ENCODE measurements around the gene SLC39A11.
"Not testable (repeated sequence)": the region's sequence is repeated elsewhere in the genome, so short reads cannot be mapped to it uniquely, and the experiment has no call there.

The SLC39A11 gene

GRCh38 chr17:72782985-72783701 lies 309.3 kb downstream of the SLC39A11 start:
- CTCF ChIA-PET: no interaction called here
- no peak for DNase-seq (ENCODE audit: extremely low spot score)
- TF ChIP-seq LEF1 (IDR thresholded peaks at IDR 0.05; ENCODE audit: borderline replicate concordance) (no peak), ARNT (IDR thresholded peaks at IDR 0.05) (no peak), CTBP1 (IDR thresholded peaks at IDR 0.05; ENCODE audit: borderline replicate concordance) (no peak)
- POLR2A ChIA-PET: no interaction called here

- POLR2A ChIA-PET; DNase-seq (ENCODE audit: extremely low spot score); CTCF ChIA-PET: not testable (repeated sequence)
- 0 out of 2 replicates have a peak, but pooled peaks have one; percentile 8 for TF ChIP-seq ZNF384 (IDR thresholded peaks at IDR 0.05)
Observed at GRCh38 chr17:72782437-72782836, 310.1 kb downstream of the SLC39A11 start.

GRCh38 chr17:72778169-72779151 lies 314.0 kb downstream of the SLC39A11 start:
- CTCF ChIA-PET: no interaction called here
- POLR2A ChIA-PET: no interaction called here
- DNase-seq (ENCODE audit: extremely low spot score): no peak
- TF ChIP-seq PKNOX1 (IDR thresholded peaks at IDR 0.05) (no peak), L3MBTL2 (conservative IDR thresholded peaks at IDR 0.05) (no peak), BHLHE40 (IDR thresholded peaks at IDR 0.05; ENCODE audit: borderline replicate concordance) (no peak), FOXM1 (IDR thresholded peaks at IDR 0.05; ENCODE audit: borderline replicate concordance) (no peak), SP1 (IDR thresholded peaks at IDR 0.05) (no peak), FOXK2 (IDR thresholded peaks at IDR 0.05) (no peak), LEF1 (IDR thresholded peaks at IDR 0.05; ENCODE audit: borderline replicate concordance) (no peak), ARNT (IDR thresholded peaks at IDR 0.05) (no peak), ELF4 (IDR thresholded peaks at IDR 0.05) (no peak)

- ChIA-PET POLR2A (no interaction called here), CTCF (interaction anchor here (1.3 kb wide), 1 partner anchor 10 kb away, joined by 4 read pairs; no protein-coding TSS in a partner anchor)
- DNase-seq (ENCODE audit: extremely low spot score): no peak
- TF ChIP-seq BHLHE40 (IDR thresholded peaks at IDR 0.05; ENCODE audit: borderline replicate concordance) (no peak), CTBP1 (IDR thresholded peaks at IDR 0.05; ENCODE audit: borderline replicate concordance) (no peak), LEF1 (IDR thresholded peaks at IDR 0.05; ENCODE audit: borderline replicate concordance) (no peak), SP1 (IDR thresholded peaks at IDR 0.05) (no peak), L3MBTL2 (conservative IDR thresholded peaks at IDR 0.05) (no peak), PKNOX1 (IDR thresholded peaks at IDR 0.05) (no peak), SUZ12 (IDR thresholded peaks at IDR 0.05) (no peak), FOXA1 (IDR thresholded peaks at IDR 0.05) (no peak), NFRKB (IDR thresholded peaks at IDR 0.05) (no peak), HDGF (IDR thresholded peaks at IDR 0.05; ENCODE audit: borderline replicate concordance) (no peak), FOXK2 (IDR thresholded peaks at IDR 0.05) (no peak), ZNF384 (IDR thresholded peaks at IDR 0.05) (no peak), ELF4 (IDR thresholded peaks at IDR 0.05) (no peak), TARDBP (IDR thresholded peaks at IDR 0.05) (no peak), FOXM1 (IDR thresholded peaks at IDR 0.05; ENCODE audit: borderline replicate concordance) (no peak), ARNT (IDR thresholded peaks at IDR 0.05) (no peak)
Observed at GRCh38 chr17:72775919-72776318, 316.6 kb downstream of the SLC39A11 start.

GRCh38 chr17:72775237-72775636 lies 317.3 kb downstream of the SLC39A11 start:
- no peak for DNase-seq (ENCODE audit: extremely low spot score)
- TF ChIP-seq LEF1 (IDR thresholded peaks at IDR 0.05; ENCODE audit: borderline replicate concordance) (no peak), PKNOX1 (IDR thresholded peaks at IDR 0.05) (no peak), TARDBP (IDR thresholded peaks at IDR 0.05) (no peak), ARNT (IDR thresholded peaks at IDR 0.05) (no peak), SUZ12 (IDR thresholded peaks at IDR 0.05) (no peak), ELF4 (IDR thresholded peaks at IDR 0.05) (no peak), NFRKB (IDR thresholded peaks at IDR 0.05) (no peak), FOXA1 (IDR thresholded peaks at IDR 0.05) (no peak), HDGF (IDR thresholded peaks at IDR 0.05; ENCODE audit: borderline replicate concordance) (no peak), L3MBTL2 (conservative IDR thresholded peaks at IDR 0.05) (no peak), BHLHE40 (IDR thresholded peaks at IDR 0.05; ENCODE audit: borderline replicate concordance) (no peak), ZNF384 (IDR thresholded peaks at IDR 0.05) (no peak)
- ChIA-PET CTCF (interaction anchor here (0.9 to 1.3 kb wide), 2 partner anchors 10 to 218 kb away, joined by 4 to 11 read pairs; no protein-coding TSS in a partner anchor), POLR2A (no interaction called here)

DNA sequence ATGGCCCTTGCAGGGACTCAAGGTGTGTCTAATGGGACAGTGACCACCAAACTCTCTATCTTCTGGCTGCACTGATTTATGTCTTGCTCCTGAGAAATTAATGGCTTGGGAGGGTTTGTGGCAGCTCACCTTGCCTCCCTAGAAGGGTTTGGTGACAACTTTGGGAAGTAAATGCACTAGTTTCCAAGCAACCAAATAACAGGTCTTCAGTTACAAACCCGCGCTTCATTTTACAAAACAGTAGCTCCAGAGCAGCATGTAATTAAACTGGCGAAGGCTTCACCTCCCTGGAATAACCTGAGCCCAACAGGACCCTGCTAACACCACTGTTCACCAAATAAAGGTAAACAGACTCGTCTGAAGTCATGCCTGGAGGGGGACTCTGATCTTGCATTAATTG lies 318.3 kb downstream of the SLC39A11 start:
- DNase-seq (ENCODE audit: extremely low spot score): no peak
- ChIA-PET CTCF (interaction anchor here (0.9 kb wide), 1 partner anchor 217 kb away, joined by 11 read pairs; no protein-coding TSS in a partner anchor), POLR2A (no interaction called here)
- TF ChIP-seq ARNT (IDR thresholded peaks at IDR 0.05) (no peak), PKNOX1 (IDR thresholded peaks at IDR 0.05) (no peak), SP1 (IDR thresholded peaks at IDR 0.05) (no peak), CTBP1 (IDR thresholded peaks at IDR 0.05; ENCODE audit: borderline replicate concordance) (no peak), BHLHE40 (IDR thresholded peaks at IDR 0.05; ENCODE audit: borderline replicate concordance) (no peak), ZNF384 (IDR thresholded peaks at IDR 0.05) (no peak), LEF1 (IDR thresholded peaks at IDR 0.05; ENCODE audit: borderline replicate concordance) (no peak), ELF4 (IDR thresholded peaks at IDR 0.05) (no peak), FOXM1 (IDR thresholded peaks at IDR 0.05; ENCODE audit: borderline replicate concordance) (no peak), TARDBP (IDR thresholded peaks at IDR 0.05) (no peak)

DNA sequence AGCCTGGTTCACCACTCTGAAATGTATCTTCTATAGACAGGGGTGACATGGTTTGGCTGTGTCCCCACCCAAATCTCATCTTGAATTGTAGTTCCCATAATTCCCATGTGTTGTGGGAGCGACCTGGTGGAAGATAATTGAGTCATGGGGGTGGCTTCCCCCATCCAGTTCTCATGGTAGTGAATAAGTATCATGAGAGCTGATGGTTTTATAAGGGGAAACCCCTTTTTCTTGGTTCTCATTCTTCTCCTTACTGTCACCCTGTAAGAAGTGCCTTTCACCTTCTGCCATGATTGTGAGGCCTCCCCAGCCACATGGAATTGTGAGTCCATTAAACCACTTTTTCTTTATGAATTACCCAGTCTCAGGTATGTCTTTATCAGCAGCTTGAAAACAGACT lies 319.3 kb downstream of the SLC39A11 start:
- CTCF ChIA-PET; POLR2A ChIA-PET; DNase-seq (ENCODE audit: extremely low spot score): not testable (repeated sequence)
